SK-N-SH treated with all-trans-retinoic acid at 6 μM for 48 hours (cell line): ENCODE data around the gene GRIK5.

Source experiments
- ATAC-seq: fragments of 200-7000 bp; cut with Tn5 transposase; 3 replicates; pipeline ENCODE4 v1.9.1; 2020; ENCODE audit warnings: mild to moderate bottlenecking, moderate library complexity
- ARNTL ChIP-seq: fragments of 450-650 bp; formaldehyde crosslinking; IDR thresholded peaks from 2 replicates; pipeline ENCODE4 v1.5.0; 2020; ENCODE audit warnings: low read depth, mild to moderate bottlenecking, moderate library complexity, borderline replicate concordance
- BACH2 ChIP-seq: fragments of 250-450 bp; sonication (Bioruptor Pico); IDR thresholded peaks from 2 replicates; pipeline ENCODE4 v1.9.0; 2021; ENCODE audit warnings: mild to moderate bottlenecking, borderline replicate concordance
- CREB5 ChIP-seq: fragments of 250-450 bp; sonication (Bioruptor Pico); IDR thresholded peaks from 2 replicates; pipeline ENCODE4 v1.5.1; 2020; ENCODE audit warnings: low read depth, mild to moderate bottlenecking, moderate library complexity
- CSDC2 ChIP-seq: fragments of 250-450 bp; sonication (Bioruptor Pico); IDR thresholded peaks from 2 replicates; pipeline ENCODE4 v1.5.0; 2020; ENCODE audit warnings: mild to moderate bottlenecking, moderate library complexity
- CSRNP3 ChIP-seq: fragments of 250-450 bp; sonication (Bioruptor Pico); IDR thresholded peaks from 2 replicates; pipeline ENCODE4 v1.5.1; 2021; ENCODE audit warnings: mild to moderate bottlenecking, moderate library complexity
- ESRRG ChIP-seq: fragments of 250-450 bp; sonication (Bioruptor Pico); IDR thresholded peaks from 2 replicates; pipeline ENCODE4 v1.6.1; 2021; ENCODE audit warnings: mild to moderate bottlenecking
- GLIS3 ChIP-seq: fragments of 250-450 bp; sonication (Bioruptor Pico); IDR thresholded peaks from 2 replicates; pipeline ENCODE4 v1.5.0; 2020; ENCODE audit warnings: mild to moderate bottlenecking, moderate library complexity
- ISL1 ChIP-seq: fragments of 250-450 bp; sonication (Bioruptor Pico); IDR thresholded peaks from 2 replicates; pipeline ENCODE4 v2.1.2; 2022; ENCODE audit warnings: mild to moderate bottlenecking, moderate library complexity
- OSR1 ChIP-seq: fragments of 250-450 bp; sonication (Bioruptor Pico); IDR thresholded peaks from 2 replicates; pipeline ENCODE4 v1.8.0; 2022; ENCODE audit warnings: moderate library complexity, mild to moderate bottlenecking, inconsistent platforms
- POU6F1 ChIP-seq: fragments of 250-450 bp; sonication (Bioruptor Pico); IDR thresholded peaks from 2 replicates; pipeline ENCODE4 v1.8.0; 2021; ENCODE audit warnings: low read depth, mild to moderate bottlenecking, moderate library complexity, borderline replicate concordance
- PPARA ChIP-seq: fragments of 250-450 bp; sonication (Bioruptor Pico); IDR thresholded peaks from 2 replicates; pipeline ENCODE4 v1.5.0; 2020; ENCODE audit warnings: mild to moderate bottlenecking, borderline replicate concordance
- RARB ChIP-seq: fragments of 250-450 bp; sonication (Bioruptor Pico); IDR thresholded peaks from 2 replicates; pipeline ENCODE4 v1.8.0; 2021; ENCODE audit warnings: mild to moderate bottlenecking, moderate library complexity
- SNAI2 ChIP-seq: fragments of 250-450 bp; sonication (Bioruptor Pico); IDR thresholded peaks from 2 replicates; pipeline ENCODE4 v1.5.0; 2020; ENCODE audit warnings: mild to moderate bottlenecking, moderate library complexity
- TCF4 ChIP-seq: fragments of 250-450 bp; sonication (Bioruptor Pico); IDR thresholded peaks from 2 replicates; pipeline ENCODE4 v1.8.0; 2021; ENCODE audit warnings: mild to moderate bottlenecking, moderate library complexity, borderline replicate concordance
- TOX ChIP-seq: fragments of 250-450 bp; sonication (Bioruptor Pico); IDR thresholded peaks from 2 replicates; pipeline ENCODE4 v1.8.0; 2021; ENCODE audit warnings: mild to moderate bottlenecking, moderate library complexity, borderline replicate concordance
- TSHZ2 ChIP-seq: fragments of 250-450 bp; sonication (Bioruptor Pico); IDR thresholded peaks from 2 replicates; pipeline ENCODE4 v1.5.0; 2020; ENCODE audit warnings: mild to moderate bottlenecking, moderate library complexity
- ZC3H10 ChIP-seq: fragments of 250-450 bp; sonication (Bioruptor Pico); IDR thresholded peaks from 2 replicates; pipeline ENCODE4 v1.5.1; 2021; ENCODE audit warnings: mild to moderate bottlenecking, moderate library complexity
- ZFP3 ChIP-seq: fragments of 250-450 bp; sonication (Bioruptor Pico); IDR thresholded peaks from 2 replicates; pipeline ENCODE4 v1.5.0; 2020; ENCODE audit warnings: mild to moderate bottlenecking, moderate library complexity
- ZFP30 ChIP-seq: fragments of 450-650 bp; formaldehyde crosslinking; IDR thresholded peaks from 2 replicates; pipeline ENCODE4 v1.5.0; 2022; ENCODE audit warnings: mild to moderate bottlenecking, moderate library complexity
- ZNF565 ChIP-seq: fragments of 450-650 bp; formaldehyde crosslinking; conservative IDR thresholded peaks from 2 replicates; pipeline ENCODE4 v1.5.0; 2020; ENCODE audit warnings: low read depth, mild to moderate bottlenecking, moderate library complexity
- ZNF70 ChIP-seq: fragments of 450-650 bp; formaldehyde crosslinking; IDR thresholded peaks from 2 replicates; pipeline ENCODE4 v1.5.0; 2020; ENCODE audit warnings: mild to moderate bottlenecking, moderate library complexity
- ZNF8 ChIP-seq: fragments of 450-650 bp; formaldehyde crosslinking; IDR thresholded peaks from 2 replicates; pipeline ENCODE4 v1.5.0; 2020; ENCODE audit warnings: mild to moderate bottlenecking, moderate library complexity

The GRIK5 gene

GRCh38 chr19:42093505-42093904 is 23.5 kb upstream of the GRIK5 start (continued):
- no peak for TF ChIP-seq CSDC2
- no peak for TF ChIP-seq ZC3H10 (CRISPR knock-in tag)
- TF ChIP-seq GLIS3, result no peak

- TF ChIP-seq ZNF8 (CRISPR knock-in tag) (no peak), ZFP3 (CRISPR knock-in tag) (no peak), CSRNP3 (CRISPR knock-in tag) (no peak), CREB5 (CRISPR knock-in tag) (no peak), POU6F1 (no peak), GLIS3 (no peak), ARNTL (CRISPR knock-in tag) (no peak), ZNF70 (CRISPR knock-in tag) (no peak), PPARA (CRISPR knock-in tag) (no peak), OSR1 (CRISPR knock-in tag) (no peak), ZC3H10 (CRISPR knock-in tag) (no peak), BACH2 (CRISPR knock-in tag) (no peak), ZFP30 (no peak), CSDC2 (no peak), TSHZ2 (CRISPR knock-in tag) (no peak), ISL1 (CRISPR knock-in tag) (no peak)
- ATAC-seq, result no peak; the same call in 1 of the 3 replicates
Measured at GRCh38 chr19:42092350-42092749, 22.3 kb upstream of the GRIK5 start.

GRCh38 chr19:42091742-42092141 is 21.7 kb upstream of the GRIK5 start:
- TF ChIP-seq ESRRG (CRISPR knock-in tag), result no peak
- no peak for TF ChIP-seq ZNF8 (CRISPR knock-in tag)
- no peak for TF ChIP-seq SNAI2 (CRISPR knock-in tag)
- no peak for TF ChIP-seq CSRNP3 (CRISPR knock-in tag)
- TF ChIP-seq ARNTL (CRISPR knock-in tag), result no peak
- no peak for TF ChIP-seq ZNF565
- no peak for TF ChIP-seq BACH2 (CRISPR knock-in tag)
- TF ChIP-seq TOX (CRISPR knock-in tag), result no peak
- TF ChIP-seq TCF4 (CRISPR knock-in tag), result no peak
- no peak for TF ChIP-seq ZC3H10 (CRISPR knock-in tag)
- no peak for TF ChIP-seq RARB (CRISPR knock-in tag)
- no peak for TF ChIP-seq CSDC2
- ATAC-seq, result 0 out of 3 replicates have a peak, but pooled peaks have one; percentile 10
